NB4 (cell line): ENCODE measurements around the gene TTC39B.

ENCODE experiments used
- DNase-seq: peaks from one replicate; pipeline ENCODE4 v3.0.0; 2010; ENCODE audit warnings: low read depth
- H3K4me3 ChIP-seq: one replicate; pipeline ENCODE4 v1.5.1; 2011; ENCODE audit warnings: mild to moderate bottlenecking, low read depth, low read length, moderate library complexity
- CTCF ChIP-seq: IDR thresholded peaks from one replicate; pipeline ENCODE4 v1.5.1; 2012; ENCODE audit warnings: low read depth, low read length
- MYC ChIP-seq: IDR thresholded peaks from 2 replicates; pipeline ENCODE4 v1.6.1; 2011; ENCODE audit warnings: low read depth, low read length
- POLR2A ChIP-seq: IDR thresholded peaks from 2 replicates; pipeline ENCODE4 v1.6.1; 2011; ENCODE audit warnings: mild to moderate bottlenecking; ENCODE audit not compliant: insufficient read length; ENCODE audit errors: extremely low read depth
- TF ChIP-seq, protein P1 (sequence below): IDR thresholded peaks from 2 replicates; pipeline ENCODE4 v1.6.1; 2011; ENCODE audit warnings: low read depth, low read length

The TTC39B gene

GRCh38 chr9:15221746-15222145 lies 85.3 kb downstream of the TTC39B start:
- H3K4me3 ChIP-seq = no peak overlapping the region
- no peak for TF ChIP-seq POLR2A
- no peak for TF ChIP-seq MYC
- TF ChIP-seq, protein P1, sequence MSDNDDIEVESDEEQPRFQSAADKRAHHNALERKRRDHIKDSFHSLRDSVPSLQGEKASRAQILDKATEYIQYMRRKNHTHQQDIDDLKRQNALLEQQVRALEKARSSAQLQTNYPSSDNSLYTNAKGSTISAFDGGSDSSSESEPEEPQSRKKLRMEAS = no peak
- no peak for TF ChIP-seq CTCF
- no peak for DNase-seq

DNA sequence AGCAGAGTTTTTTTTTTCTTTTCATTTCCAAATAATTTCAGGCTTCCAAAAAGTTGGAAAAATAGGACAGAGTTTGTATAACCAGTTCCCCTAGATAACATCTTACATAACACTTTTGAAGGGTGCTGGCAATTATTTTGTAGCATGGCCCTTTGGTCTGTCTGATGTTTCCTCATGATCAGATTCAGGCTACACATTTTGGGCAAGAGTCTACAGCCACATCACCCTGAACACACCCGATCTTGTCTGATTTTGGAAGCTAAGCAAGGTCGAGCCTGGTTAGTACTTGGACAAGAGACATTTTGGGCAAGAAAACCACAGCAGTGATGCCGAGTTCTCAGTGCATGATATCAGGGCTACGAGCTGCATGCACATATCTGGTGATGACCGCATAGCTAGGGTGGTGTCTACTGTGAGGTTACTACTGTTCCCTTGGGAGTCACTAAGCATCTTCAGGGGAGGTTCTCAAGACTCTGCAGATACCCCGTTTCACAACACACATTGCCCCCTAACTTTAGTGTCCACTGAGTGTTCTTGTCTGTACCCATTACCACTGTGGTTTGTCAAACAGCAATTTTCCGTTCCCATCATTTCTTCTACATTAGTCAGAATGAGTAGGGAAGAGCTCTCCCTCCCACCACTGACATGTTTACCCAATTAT lies 86.2 kb downstream of the TTC39B start:
- TF ChIP-seq POLR2A (no peak), CTCF (no peak), MYC (no peak)
- TF ChIP-seq, protein P1 = no peak
- DNase-seq = no peak

DNA sequence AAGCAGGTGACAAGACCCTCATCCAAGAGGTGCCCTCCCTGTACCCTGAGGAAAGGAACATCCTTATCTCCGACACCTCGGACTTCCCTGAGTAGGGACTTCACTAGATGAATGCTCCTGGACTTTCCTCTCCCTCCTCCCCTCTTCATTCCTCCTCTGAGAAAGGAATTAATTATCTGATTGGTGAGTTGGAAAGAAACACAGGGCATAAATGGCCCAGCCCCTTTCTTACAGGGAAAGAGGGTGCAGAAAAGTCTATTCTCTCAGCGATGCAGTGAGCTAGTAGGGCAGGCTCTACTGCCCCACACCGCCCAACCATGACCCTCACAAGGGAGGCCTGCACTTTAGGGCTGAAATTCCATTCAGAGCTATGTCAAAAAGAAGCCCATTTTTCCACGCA lies 87.5 kb downstream of the TTC39B start:
- no peak for TF ChIP-seq CTCF
- TF ChIP-seq MYC = no peak
- TF ChIP-seq, protein P1 = no peak
- TF ChIP-seq POLR2A = no peak
- DNase-seq = no peak
- no peak overlapping the region for H3K4me3 ChIP-seq

More for the DNA sequence above, 86.2 kb downstream of the TTC39B start:
- H3K4me3 ChIP-seq = no peak overlapping the region

DNA sequence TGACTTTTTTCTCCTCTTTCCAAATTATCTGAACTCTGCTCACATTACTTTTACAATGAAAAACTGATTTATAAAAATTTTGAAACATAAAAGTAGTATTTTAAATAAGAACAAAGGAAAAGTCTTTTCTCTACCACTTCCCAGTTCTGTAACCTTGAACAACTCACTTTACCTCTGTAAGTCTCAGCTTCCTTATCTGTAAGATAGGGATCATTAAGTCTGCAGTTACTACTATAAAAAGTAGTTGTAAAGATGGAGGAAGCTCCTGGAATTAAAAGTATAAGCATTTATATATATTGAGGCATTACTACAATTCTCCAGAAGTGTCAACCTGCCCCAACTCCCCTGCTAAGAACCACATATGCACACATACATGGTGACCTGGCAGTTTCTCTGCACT lies 88.0 kb downstream of the TTC39B start:
- H3K4me3 ChIP-seq = no peak overlapping the region
- no peak for TF ChIP-seq POLR2A
- TF ChIP-seq MYC = no peak
- TF ChIP-seq, protein P1 = no peak
- TF ChIP-seq CTCF = no peak
- no peak for DNase-seq

- DNase-seq = no peak
- TF ChIP-seq CTCF = no peak
- TF ChIP-seq, protein P1 = no peak
- TF ChIP-seq POLR2A = no peak
- no peak for TF ChIP-seq MYC
- H3K4me3 ChIP-seq = no peak overlapping the region
Observed at GRCh38 chr9:15213249-15213648, 93.8 kb downstream of the TTC39B start.
